Upper lobe of left lung (tissue), 4 donors: ENCODE data around the gene ADGRF5.
A peak's percentile ranks its signal among the peaks of the same experiment; 100 is the strongest.

Source experiments
- EP300 ChIP-seq, 4 donors: sonication (generic); formaldehyde crosslinking; IDR thresholded peaks; one replicate each; pipeline ENCODE4 v1.5.1; 2017; ENCODE audit warnings: antibody characterized with exemption in 4 of 4, control low read depth in 2 of 4
- POLR2A ChIP-seq, 4 donors: fragments of 450-650 bp; IDR thresholded peaks; one replicate each; pipeline ENCODE4 v1.5.1; 2016 to 2017; ENCODE audit warnings: antibody characterized with exemption in 4 of 4, mild to moderate bottlenecking in 2 of 4
- POLR2AphosphoS5 ChIP-seq, 2 donors: sonication (generic); formaldehyde crosslinking; IDR thresholded peaks; one replicate each; pipeline ENCODE4 v1.5.1; 2017; ENCODE audit warnings: antibody characterized with exemption in 2 of 2
- TF ChIP-seq, protein P1 (sequence below), 6 experiments: fragments of 450-650 bp in 4 of 6; fragments of 200-600 bp in 2 of 6; sonication (generic) in 2 of 6; IDR thresholded peaks; one replicate each; pipeline ENCODE4 v1.5.1; 2016 to 2019; ENCODE audit warnings: antibody characterized with exemption in 6 of 6

- TF ChIP-seq, protein P1, sequence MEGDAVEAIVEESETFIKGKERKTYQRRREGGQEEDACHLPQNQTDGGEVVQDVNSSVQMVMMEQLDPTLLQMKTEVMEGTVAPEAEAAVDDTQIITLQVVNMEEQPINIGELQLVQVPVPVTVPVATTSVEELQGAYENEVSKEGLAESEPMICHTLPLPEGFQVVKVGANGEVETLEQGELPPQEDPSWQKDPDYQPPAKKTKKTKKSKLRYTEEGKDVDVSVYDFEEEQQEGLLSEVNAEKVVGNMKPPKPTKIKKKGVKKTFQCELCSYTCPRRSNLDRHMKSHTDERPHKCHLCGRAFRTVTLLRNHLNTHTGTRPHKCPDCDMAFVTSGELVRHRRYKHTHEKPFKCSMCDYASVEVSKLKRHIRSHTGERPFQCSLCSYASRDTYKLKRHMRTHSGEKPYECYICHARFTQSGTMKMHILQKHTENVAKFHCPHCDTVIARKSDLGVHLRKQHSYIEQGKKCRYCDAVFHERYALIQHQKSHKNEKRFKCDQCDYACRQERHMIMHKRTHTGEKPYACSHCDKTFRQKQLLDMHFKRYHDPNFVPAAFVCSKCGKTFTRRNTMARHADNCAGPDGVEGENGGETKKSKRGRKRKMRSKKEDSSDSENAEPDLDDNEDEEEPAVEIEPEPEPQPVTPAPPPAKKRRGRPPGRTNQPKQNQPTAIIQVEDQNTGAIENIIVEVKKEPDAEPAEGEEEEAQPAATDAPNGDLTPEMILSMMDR (IDR thresholded peaks at IDR 0.05) = peak in 2 of 6 experiments; percentile 17 to 24
- TF ChIP-seq EP300 (IDR thresholded peaks at IDR 0.05) (peak in 1 of 4 donors; percentile 12), POLR2A (IDR thresholded peaks at IDR 0.05) (no peak), POLR2AphosphoS5 (IDR thresholded peaks at IDR 0.05) (peak in 1 of 2 donors; percentile 41)
Measured at GRCh38 chr6:46891252-46891795, 30.4 kb downstream of the ADGRF5 start.
